Fibroblast of the conjunctiva (primary cell): Measurements from ENCODE around the gene BTG2.
"Not testable (repeated sequence)": the region's sequence is repeated elsewhere in the genome, so short reads cannot be mapped to it uniquely, and the experiment has no call there.

Source experiments
- DNase-seq: peaks from one replicate; pipeline ENCODE4 v3.0.0-alpha.2; 2010; ENCODE audit warnings: low read depth

BTG2 gene

DNA sequence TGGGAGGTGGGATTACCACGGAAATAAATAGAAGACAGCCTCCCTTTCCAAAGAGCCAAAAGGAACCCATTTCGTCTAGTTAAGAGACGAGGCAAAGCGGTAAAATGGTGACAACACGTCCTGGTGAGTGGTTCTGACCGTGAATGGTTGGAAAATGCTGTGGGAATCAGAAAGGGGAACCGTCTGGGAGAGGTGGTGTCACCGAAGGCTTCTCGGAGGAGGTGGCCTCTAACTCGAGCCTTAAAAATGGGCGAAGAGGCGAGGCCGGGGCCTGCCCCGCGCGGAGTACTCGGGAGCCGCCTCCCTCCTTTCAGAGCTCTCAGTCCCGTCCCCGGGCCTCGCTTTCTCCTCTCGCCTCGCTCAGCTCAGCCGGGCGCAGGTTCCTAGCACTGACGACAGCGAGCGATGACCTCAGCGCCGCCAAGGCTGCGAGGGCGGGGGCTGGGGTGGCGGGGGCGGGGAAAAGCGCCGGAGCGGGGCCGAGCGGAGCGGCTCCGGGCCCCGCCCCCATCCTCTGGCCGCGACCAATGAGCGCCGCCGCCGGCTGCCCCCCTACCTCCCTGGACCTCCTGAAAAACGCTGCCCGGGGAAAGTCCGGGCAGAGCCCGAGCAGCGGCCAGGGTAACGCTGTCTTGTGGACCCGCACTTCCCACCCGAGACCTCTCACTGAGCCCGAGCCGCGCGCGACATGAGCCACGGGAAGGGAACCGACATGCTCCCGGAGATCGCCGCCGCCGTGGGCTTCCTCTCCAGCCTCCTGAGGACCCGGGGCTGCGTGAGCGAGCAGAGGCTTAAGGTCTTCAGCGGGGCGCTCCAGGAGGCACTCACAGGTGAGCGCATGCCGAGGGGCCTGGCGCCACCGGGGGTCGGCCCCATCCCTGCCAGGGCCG lies at the start of gene BTG2:
TSS of gene BTG2 (plus strand) at position 601 of the 890 bp plus-strand sequence. CDS start at position 689, 88 bp downstream.
- DNase-seq = peak; percentile 66

GRCh38 chr1:203256636-203257035 lies 48.7 kb upstream of the BTG2 start:
- DNase-seq = not testable (repeated sequence)

DNA sequence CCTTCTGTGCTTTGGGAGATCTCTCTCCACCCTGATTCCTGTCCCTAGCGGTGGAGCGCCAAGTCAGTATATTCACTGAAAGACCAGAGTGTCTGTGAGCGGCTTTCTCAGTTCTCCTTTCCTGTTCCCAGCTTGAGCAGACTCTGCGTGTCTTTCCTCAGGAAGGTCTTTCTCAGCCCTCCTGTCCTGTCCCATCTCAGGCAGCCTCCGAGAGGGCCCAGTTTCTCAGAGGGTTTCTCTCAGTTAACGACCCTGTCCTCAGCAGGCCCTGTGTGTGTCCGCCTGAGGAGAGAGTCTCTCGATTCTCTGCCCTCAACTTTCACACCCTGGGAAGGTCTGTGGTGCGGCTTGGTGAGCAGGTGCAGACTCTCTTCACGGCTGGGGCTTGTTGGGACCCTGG lies 41.8 kb upstream of the BTG2 start:
- no peak for DNase-seq

GRCh38 chr1:203264052-203264501 lies 41.2 kb upstream of the BTG2 start:
- DNase-seq = no peak

- DNase-seq = no peak
These were observed 39.8 kb upstream of the BTG2 start for GRCh38 chr1:203265541-203265940.

DNA sequence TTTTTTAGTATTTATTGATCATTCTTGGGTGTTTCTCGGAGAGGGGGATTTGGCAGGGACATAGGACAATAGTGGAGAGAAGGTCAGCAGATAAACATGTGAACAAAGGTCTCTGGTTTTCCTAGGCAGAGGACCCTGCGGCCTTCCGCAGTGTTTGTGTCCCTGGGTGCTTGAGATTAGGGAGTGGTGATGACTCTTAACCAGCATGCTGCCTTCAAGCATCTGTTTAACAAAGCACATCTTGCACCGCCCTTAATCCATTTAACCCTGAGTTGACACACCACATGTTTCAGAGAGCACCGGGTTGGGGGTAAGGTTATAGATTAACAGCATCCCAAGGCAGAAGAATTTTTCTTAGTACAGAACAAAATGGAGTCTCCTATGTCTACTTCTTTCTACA lies 39.2 kb upstream of the BTG2 start:
- DNase-seq = not testable (repeated sequence)

DNA sequence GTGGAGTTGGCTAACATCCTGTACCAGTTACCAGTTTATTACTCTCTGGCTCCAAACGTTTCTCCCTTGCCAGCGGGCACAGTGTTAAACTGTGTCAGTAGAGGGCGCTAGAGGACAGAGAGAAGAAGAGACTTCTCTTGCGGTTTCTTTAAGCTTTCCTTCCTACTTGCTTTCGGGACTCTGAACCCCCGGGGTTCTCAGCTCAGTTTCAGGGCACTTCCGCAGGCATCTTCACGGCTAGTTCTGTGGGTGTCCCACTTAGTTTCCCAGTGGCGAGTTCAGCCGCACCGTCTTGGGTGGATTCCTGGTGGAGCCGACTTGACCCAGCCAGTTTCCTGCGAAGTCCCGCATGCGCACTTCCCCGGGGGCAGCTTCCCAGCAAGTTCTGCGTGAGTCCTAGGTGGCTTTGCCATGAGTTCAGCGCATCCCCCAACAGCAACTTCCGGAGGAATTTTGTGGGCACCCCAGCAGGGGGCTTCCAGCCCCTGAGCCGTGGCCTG lies 37.9 kb upstream of the BTG2 start:
- peak; percentile 76 for DNase-seq

GRCh38 chr1:203267912-203268311 lies 37.4 kb upstream of the BTG2 start:
- DNase-seq = no peak

DNA sequence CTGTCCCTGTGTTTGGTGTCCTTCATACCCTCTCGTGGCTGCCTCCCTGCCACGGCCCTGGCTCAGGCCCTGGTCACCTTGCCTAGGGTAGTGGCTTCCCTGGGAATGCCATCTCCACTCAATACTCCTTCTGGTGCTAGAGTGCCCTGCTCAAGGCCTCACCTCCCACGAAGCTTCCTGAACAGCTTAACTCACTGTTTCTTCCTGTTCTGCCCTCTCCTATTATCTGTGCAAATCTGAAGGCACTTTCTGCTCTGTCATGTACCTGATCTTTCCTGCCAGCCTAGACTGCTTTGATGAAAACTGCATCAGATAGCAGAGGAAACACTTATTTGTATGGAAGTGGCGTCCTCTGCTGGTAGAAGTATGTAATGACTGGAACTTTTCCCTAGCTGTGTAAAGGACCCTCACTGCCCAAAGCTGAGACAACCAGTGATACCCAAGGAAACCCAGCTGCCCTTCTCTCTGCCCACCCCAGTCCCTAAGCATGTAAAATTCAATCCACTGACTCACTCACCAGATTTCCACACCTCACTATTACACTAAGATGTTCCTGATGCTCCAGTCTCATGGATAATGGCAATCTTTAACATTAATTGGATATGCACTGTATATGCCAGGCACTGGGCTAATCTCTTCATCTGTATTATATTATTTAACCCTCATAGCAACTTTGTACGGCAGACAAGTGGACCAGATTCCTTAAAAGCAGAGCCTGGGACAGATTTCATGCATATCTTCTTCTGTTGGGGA lies 36.2 kb upstream of the BTG2 start:
- peak; percentile 61 for DNase-seq

GRCh38 chr1:203269654-203270020 lies 35.7 kb upstream of the BTG2 start:
- DNase-seq = no peak

- no peak for DNase-seq
These were observed 34.9 kb upstream of the BTG2 start for GRCh38 chr1:203270448-203270847.

DNA sequence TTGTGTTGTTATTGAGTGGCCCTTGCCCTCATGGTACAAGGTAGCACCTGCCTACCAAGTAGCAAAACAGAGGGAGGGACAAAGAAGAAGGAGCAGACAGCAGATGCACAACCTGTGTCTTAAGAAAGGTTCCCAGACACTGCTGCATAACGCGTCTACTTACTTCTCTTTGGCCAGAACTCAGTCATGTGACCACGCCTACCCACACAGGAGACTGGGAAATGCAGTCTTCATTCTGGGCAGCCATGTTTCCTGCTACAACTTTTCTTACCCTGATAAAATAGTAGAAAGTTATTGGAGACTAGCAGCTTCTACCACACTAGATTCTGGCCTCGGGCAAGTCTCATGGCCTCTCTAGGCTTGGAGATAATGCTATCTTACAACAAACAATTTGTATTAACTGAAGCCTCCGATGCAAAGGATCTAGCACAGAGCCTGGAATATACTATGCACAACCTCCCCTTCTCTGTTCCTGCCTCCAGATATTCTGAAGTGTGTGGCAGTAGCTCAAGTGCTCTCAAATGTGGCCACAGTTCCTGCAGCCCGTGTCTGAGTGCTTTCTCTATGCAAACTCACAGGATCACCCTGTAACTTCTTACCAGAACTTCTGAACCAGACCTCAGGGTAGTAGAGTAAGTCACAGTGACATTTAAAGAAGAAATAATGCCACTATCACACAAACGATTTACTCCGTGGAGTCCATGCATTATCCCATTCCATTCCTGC lies 34.1 kb upstream of the BTG2 start:
- peak; percentile 53 for DNase-seq

- DNase-seq = no peak
These were observed 33.2 kb upstream of the BTG2 start for GRCh38 chr1:203271962-203272632.

DNA sequence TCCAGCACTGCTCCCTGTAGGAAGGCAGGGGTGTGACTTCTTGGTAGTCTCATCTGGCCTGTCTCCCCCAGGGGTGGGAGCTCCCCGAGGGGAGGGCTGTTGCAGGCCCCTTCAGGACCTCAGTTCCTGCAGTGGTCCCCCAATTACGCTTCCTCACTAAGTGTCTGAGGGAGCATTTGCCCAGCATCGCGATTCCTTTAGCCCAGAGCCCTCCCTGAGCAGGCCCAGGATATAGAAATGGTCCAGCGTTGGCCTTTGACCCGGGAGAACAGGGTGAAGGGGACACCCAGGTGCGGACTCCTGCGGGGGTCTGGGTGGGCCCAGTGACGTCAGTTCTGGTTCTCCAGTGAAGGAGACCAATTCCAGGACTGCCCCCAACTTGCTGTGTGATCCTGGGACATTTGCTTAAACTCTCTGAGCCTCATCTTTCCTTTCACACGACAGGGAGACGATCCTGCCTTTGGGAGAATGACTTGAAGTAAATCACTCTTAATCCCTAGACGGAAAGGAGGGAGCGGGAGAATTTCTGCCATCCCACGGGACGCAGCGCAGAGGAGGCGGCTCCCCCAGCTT lies 32.6 kb upstream of the BTG2 start:
- no peak for DNase-seq

GRCh38 chr1:203273206-203273868 lies 32.0 kb upstream of the BTG2 start:
- DNase-seq = peak; percentile 43

- DNase-seq = no peak
These were observed 31.3 kb upstream of the BTG2 start for GRCh38 chr1:203273869-203274602.

GRCh38 chr1:203274603-203275381 lies 30.5 kb upstream of the BTG2 start:
- DNase-seq = no peak

- no peak for DNase-seq
These were observed 29.6 kb upstream of the BTG2 start for GRCh38 chr1:203275656-203276272.

- no peak for DNase-seq
These were observed 28.9 kb upstream of the BTG2 start for GRCh38 chr1:203276408-203276807.
